VCaP (cell line): ENCODE measurements around the gene MBD3L5.

Experiments
- H3K27ac ChIP-seq: fragments of 450-650 bp; 2 replicates; pipeline ENCODE4 v1.5.1; 2017
- CTCF ChIP-seq: fragments of 450-650 bp; conservative IDR thresholded peaks from 2 replicates; pipeline ENCODE4 v1.5.1; 2017; ENCODE audit warnings: mild to moderate bottlenecking, moderate library complexity

MBD3L5 gene

GRCh38 chr19:7074705-7075282 lies 44.4 kb downstream of the MBD3L5 start:
- TF ChIP-seq CTCF, result no peak
- no peak overlapping the region for H3K27ac ChIP-seq

- TF ChIP-seq CTCF, result no peak
- no peak overlapping the region for H3K27ac ChIP-seq
These were observed 45.8 kb downstream of the MBD3L5 start for GRCh38 chr19:7076151-7076550.

GRCh38 chr19:7078008-7078407 lies 47.6 kb downstream of the MBD3L5 start:
- H3K27ac ChIP-seq, result no peak overlapping the region

More at GRCh38 chr19:7078008-7078407, 47.6 kb downstream of the MBD3L5 start:
- no peak for TF ChIP-seq CTCF
